ENCODE measurements around the gene HMOX1. TPM values are rescaled to one million over a fixed set of nuclear protein-coding genes. Genes with fewer than 3 reads are reported as not detected.

Gene HMOX1
- total and polyA plus RNA-seq, 12 donors: 1.6 to 68.0 (median 4.2) TPM

GRCh38 chr22:35417606-35418005 is 36.7 kb downstream of the HMOX1 start:
- intact Hi-C loops (cut with DNase I): no loop called here
- Histone ChIP-seq H3K9me3 (no peaks in the 10 kb centered on the region), H3K4me1 (no peaks in the 10 kb centered on the region), H3K27me3 (no peaks in the 10 kb centered on the region), H3K36me3 (peaks cover 0 to 98% (median 42%) of the 10 kb centered on the region in 9 donors), H3K4me3 (no peak overlapping the region), H3K27ac (no peak overlapping the region)
- no peak for TF ChIP-seq CTCF (IDR thresholded peaks at IDR 0.05)
- DNase-seq (no peak), ATAC-seq (no peak)
- 94 to 98% methylated on average over 9 of the region's 9 CpGs for WGBS, 2 donors

- peaks cover 0 to 98% (median 42%) of the 10 kb centered on the region in 9 donors for H3K36me3 ChIP-seq
- H3K4me1 ChIP-seq: no peaks in the 10 kb centered on the region
- H3K27ac ChIP-seq: no peak overlapping the region
- H3K4me3 ChIP-seq: no peak overlapping the region
- no peaks in the 10 kb centered on the region for H3K9me3 ChIP-seq
- H3K27me3 ChIP-seq: no peaks in the 10 kb centered on the region
- DNase-seq (no peak), ATAC-seq (no peak)
- WGBS, 2 donors: 91 to 92% methylated on average over 8 of the region's 8 CpGs
- no peak for TF ChIP-seq CTCF (IDR thresholded peaks at IDR 0.05)
- intact Hi-C loops (cut with DNase I): no loop called here
Observed at GRCh38 chr22:35418088-35418487, 37.2 kb downstream of the HMOX1 start.

- Histone ChIP-seq H3K4me1 (no peaks in the 10 kb centered on the region), H3K9me3 (no peaks in the 10 kb centered on the region), H3K36me3 (peaks cover 0 to 98% (median 42%) of the 10 kb centered on the region in 9 donors), H3K4me3 (no peak overlapping the region), H3K27ac (no peak overlapping the region), H3K27me3 (no peaks in the 10 kb centered on the region)
- WGBS, 2 donors: 93 to 97% methylated on average over 3 of the region's 3 CpGs
- no peak for TF ChIP-seq CTCF (IDR thresholded peaks at IDR 0.05)
- ATAC-seq (no peak), DNase-seq (no peak)
- intact Hi-C loops (cut with DNase I): no loop called here
Observed at GRCh38 chr22:35418731-35419130, 37.8 kb downstream of the HMOX1 start.

- H3K27me3 ChIP-seq: no peaks in the 10 kb centered on the region
- no peak for TF ChIP-seq CTCF (IDR thresholded peaks at IDR 0.05)
- WGBS, 2 donors: 95 to 99% methylated on average over 10 of the region's 10 CpGs
- intact Hi-C loops (cut with DNase I): loop anchor here in 2 of 10 donors (10.0 kb wide), 3 partner anchors 505 to 715 kb away; no protein-coding TSS in a partner anchor
- ATAC-seq (no peak), DNase-seq (no peak)
- no peaks in the 10 kb centered on the region for H3K9me3 ChIP-seq
- H3K36me3 ChIP-seq: peaks cover 0 to 98% (median 37%) of the 10 kb centered on the region in 9 donors
- no peak overlapping the region for H3K4me3 ChIP-seq
- H3K27ac ChIP-seq: no peak overlapping the region
- no peaks in the 10 kb centered on the region for H3K4me1 ChIP-seq
Observed at GRCh38 chr22:35419756-35420155, 38.9 kb downstream of the HMOX1 start.

All from heart right ventricle (tissue), 16 donors.